HG03103 (cell line): ENCODE measurements around the gene FLNA.

Experiments
- ATAC-seq: cut with Tn5 transposase; IDR thresholded peaks from one replicate; pipeline ENCODE4 v1.9.1; 2021; ENCODE audit warnings: low read depth; ENCODE audit not compliant: unreplicated experiment

FLNA gene

DNA sequence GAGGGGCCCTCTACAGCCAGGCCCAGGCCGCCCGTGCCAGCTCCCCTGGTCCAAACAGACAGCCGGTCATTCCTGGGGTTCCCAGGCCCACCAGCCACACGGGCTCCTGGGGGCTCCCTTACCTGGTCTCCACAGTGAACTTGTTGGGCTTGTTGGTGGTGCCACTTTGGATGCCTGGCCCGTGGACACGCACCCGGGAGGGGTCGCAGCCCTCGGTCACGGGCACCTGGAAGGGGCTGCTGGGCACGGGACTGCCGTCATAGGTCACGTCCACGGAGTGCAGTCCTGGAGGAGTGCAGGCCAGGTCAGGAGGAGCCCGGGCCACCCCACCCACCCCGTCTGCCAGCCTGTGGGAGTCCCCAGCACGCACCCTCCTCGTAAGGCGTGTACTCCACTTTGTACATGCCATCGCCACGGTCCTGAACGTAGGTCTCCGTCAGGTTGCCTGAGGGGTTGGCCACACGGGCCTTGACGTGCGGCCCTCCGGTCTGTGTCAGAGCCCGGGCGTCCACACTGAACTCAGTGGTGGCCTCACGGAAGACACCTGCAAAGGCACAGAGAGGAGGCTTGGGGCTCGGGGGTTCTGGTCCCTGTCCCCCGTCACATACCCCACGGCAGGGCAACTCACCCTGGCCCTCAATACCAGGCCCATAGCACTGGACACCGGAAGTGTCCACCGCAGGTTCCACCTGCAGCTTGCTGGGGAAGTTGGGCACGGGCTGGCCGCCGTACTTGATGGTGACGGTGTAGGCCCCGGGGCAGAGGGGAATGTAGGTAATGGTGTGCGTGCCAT, 14.9 kb downstream of the FLNA start:
- no peak for ATAC-seq

- no peak for ATAC-seq
These were observed 15.6 kb downstream of the FLNA start for GRCh38 chrX:154358829-154359228.

DNA sequence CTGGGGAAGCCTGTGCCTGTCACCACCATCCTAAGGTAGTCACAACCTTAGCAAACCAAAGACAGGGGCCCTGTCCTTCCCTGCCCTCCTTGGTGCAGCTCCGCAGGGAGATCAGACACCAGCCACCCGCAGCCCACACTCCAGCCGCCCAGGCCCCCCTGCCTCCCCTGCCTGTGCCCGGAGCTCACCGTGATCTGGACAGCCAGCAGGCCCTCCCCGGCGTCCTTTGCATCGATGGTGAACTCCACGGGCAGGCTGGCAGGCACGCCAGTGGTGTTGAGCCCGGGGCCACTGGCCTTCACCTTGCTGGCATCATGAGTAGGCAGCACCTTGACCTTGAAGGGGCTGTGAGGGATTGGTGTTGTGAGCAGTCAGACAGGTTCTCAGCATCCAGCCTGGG, 16.4 kb downstream of the FLNA start:
- no peak for ATAC-seq

DNA sequence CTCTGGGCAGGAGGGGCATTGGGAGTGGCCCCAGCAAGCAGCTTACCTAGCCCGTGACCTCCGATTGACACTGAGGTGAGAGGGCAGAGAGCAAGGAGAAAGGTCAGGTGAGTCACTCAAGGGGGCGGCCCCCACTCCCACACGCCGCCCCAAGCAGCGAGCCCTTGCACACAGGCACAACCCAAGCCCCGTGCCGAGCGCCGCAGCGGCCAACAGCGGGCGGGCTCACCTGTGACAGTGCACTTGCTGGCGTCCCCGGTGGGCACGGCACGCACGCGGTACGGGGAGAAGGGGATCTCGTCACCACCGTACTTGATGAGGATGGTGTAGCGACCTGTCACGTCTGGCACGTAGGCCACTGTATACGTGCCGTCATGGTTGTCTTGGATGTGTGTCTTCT, 17.2 kb downstream of the FLNA start:
- ATAC-seq: no peak

DNA sequence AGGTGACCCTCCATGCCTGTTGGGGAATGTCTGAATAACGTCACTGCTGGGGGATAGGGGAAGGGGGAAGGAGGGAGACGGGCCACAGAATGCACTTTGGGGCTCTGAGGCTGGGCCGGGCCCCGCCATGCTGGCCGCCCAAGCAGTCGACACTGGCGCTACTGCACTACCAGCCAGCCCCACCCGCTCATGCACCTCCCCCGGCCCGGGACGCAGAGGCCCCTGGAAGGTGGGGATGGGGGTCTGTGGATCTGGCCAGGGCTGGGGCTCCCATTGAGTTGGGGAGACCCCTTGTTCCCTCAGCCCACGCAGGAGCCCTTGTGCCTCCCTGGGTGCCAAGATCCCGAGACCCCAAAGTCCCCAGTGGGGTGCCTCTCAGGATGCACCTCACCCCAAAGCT, 17.8 kb downstream of the FLNA start:
- no peak for ATAC-seq

GRCh38 chrX:154355776-154356140, 18.7 kb downstream of the FLNA start:
- ATAC-seq: no peak

GRCh38 chrX:154355094-154355775, 19.2 kb downstream of the FLNA start:
- no peak for ATAC-seq

DNA sequence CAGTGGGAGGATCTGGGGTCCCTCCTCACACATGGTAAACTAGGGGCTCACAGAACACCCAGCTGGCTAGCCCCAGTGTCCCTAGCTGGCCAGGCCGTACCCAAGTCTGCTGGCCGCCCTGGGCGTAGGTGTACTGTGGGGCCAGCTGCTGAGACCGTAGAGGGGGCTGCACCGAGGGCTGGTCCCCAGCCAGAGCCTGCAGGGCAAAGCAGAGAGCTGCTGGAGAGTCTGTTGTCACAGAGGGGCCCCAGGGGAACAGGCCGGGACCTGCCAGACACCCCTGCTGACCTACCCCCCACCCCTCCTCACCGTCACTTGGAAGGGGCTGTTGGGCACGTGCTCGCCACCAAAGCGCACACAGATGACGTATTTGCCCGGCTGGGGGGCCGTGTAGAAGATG, 19.9 kb downstream of the FLNA start:
- no peak for ATAC-seq

GRCh38 chrX:154354013-154354412, 20.4 kb downstream of the FLNA start:
- no peak for ATAC-seq

- ATAC-seq: no peak
These were observed 21.1 kb downstream of the FLNA start for GRCh38 chrX:154353172-154353843.

GRCh38 chrX:154352466-154352865, 22.0 kb downstream of the FLNA start:
- no peak for ATAC-seq

- no peak for ATAC-seq
These were observed 22.4 kb downstream of the FLNA start for GRCh38 chrX:154352012-154352401.

DNA sequence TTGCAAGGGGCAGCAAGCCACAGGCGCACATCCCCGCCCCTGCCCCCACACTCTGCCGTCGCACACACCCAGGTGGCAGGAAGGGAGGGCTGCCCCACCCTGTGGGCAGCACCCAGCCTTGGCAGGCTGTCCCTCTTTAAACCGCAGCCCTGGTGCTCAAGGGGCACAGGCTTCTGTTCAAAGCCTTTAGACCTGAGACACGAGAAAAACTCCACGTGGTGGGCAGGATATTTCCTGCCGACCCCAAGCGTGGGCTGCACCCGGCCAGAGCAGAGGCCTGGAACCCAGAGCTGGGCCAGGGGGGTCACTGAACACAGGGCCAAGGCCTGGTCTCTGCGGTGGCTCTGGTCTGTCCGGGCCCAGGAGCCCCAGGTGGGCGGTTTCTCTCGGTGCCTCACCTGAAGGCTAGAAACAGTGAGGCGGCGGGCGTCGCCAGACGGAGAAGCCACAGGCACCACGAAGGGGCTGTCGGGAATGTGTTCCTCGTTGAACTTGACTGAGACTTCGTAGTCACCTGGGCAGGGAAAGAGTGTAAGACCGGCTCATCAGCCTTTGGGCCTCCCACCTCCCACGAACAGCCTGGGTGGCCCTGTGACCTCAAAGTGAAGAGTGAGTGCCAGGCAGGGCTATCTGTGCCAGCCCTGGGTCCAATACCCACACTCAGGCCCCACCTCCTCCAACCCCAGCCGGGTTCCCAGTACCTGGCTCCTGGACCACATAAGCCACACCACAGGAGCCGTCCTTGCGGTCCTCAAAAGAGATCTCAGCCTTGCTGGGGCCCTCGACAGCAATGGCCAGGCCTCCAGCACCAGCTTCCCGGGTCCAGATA, 23.0 kb downstream of the FLNA start:
- no peak for ATAC-seq

- ATAC-seq: no peak
These were observed 23.8 kb downstream of the FLNA start for GRCh38 chrX:154350429-154351182.

DNA sequence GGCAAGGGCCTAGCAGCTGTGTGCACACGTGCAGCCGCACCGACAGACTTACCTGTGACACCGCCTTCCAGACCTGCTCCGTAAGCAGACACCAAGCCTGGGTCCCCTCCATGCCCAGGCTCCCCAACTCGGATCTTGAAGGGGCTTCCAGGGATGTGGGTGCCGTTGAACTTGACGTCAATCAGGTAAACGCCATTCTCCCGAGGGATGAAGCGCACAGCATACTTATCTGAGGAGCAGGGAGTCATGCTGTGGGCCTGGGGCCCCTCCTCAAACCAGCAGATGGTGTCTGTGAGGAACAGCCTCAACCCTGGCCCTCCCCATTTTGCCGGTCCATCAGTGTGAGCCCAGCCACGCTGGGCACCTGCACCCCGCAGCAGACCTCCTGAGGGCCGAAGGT, 24.5 kb downstream of the FLNA start:
- no peak for ATAC-seq

DNA sequence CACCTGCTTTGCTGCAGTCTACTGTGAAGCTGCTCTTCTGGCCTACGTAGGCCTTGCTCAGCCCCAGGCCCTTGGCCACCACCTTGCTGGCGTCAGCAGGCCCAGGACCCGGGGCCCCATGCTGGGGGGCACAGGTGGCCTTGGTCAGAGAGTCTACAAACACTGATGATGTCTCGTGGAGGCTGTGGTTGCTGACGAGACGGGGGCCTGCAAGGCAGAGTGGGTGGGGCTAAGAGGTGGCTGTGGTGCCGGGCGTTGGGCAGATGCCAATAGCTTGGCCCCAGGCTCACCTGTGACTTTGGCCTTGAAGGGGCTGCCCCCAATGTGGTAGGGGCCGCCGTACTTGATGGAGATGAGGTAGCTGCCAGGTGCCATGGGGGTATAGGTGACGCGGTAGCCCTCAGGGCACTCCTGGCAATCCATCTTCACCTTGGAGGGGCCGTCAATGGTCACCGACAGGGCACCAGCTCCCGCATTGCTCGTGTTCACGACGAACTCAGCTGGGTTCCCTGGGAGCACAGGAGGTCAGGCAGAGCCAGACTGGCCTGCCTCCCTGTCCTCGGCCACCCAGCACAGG, 25.0 kb downstream of the FLNA start:
- ATAC-seq: no peak

DNA sequence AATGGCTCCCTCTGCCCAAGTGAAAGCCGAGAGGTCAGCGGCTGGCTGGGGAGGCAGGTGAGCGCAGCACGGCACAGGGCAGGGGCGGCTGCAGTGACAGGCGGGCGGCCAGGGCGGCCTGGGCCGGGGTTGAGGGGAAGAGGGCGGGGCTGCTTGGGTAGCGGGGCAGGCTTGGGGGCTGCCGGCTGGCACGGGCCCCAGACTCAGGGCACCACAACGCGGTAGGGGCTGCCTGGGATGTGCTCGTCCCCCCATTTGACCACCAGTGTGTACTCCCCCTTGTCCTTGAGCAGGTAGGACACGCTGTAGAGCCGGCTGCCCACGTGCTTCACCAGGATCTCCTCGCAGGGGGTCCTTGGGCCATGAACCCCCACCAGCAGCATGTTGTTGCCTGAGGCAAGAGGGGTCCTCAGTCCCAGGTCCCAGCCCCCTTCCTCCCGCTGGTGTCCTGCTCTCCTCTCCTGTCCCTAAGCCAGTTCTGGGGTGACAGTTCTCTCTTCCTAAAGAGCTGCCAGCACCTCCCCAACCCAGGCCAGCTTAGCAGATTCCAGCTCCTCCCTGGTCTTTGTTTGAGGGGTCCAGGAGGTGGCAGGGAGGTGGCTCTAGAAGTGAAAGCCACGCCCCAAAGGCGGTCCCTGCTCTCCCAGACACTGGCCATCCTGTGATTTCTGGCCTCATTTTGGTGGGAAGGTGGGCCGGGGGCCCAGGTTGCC, 25.6 kb downstream of the FLNA start:
- ATAC-seq: no peak

- ATAC-seq: no peak
These were observed 26.3 kb downstream of the FLNA start for GRCh38 chrX:154348114-154348531.

- ATAC-seq: peak; percentile 33
These were observed 30.8 kb downstream of the FLNA start for GRCh38 chrX:154343620-154344019.
